Stimulated activated CD8-positive, alpha-beta memory T cell treated with anti-CD3 and anti-CD28 coated beads, Interleukin-7, amount 100 ng/mL, for 1 hour (primary cell): ENCODE data around the gene ANKRD52.
A peak's percentile ranks its signal among the peaks of the same experiment; 100 is the strongest.
"Not testable (repeated sequence)": the region's sequence is repeated elsewhere in the genome, so short reads cannot be mapped to it uniquely, and the experiment has no call there.

ENCODE experiments used
- DNase-seq, 2 donors: peaks; one replicate each; pipeline ENCODE4 v3.0.0-alpha.2; 2020; ENCODE audit warnings: low read depth in 2 of 2

ANKRD52 gene

DNA sequence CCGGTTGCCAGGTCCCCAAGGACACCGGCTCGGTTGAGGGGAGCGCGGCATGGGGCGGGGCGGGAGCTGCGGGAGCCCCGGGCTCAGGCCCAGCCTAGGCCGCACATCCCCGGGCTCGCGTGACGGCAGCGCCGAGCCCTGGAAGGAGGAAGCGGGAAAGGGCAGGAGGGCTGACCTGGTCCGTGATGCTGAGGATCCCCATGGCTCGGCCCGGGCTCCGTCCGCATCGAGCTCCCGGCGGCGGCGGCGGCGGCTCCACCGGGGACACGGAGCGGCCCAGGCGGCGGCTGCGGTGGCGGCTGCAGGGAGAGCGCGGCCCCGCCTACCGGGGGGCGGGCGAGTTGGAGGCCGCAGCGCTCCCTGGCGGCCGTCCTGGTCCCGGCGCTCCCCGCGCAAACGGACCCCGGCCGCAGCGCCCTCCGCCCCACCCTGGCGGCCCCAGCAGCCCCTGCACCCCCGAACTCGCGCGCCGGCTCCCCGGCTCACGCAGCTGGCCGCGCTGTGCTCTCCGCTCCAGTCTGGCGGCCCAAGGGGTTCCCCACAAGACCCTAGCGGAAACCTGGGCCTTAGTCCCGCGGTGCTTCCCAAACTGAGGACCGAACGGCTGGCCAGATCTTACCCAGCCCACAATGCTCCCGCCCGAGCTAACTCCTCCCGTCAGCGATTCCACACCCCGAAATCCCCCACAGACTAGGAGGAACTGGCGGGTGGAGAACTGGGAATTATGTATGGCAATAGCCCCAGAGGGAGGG, at the start of gene ANKRD52:
ANKRD52 (minus strand) TSS at position 317 of the 752 bp plus-strand sequence; CDS start at position 202, 115 bp downstream.
- peak; percentile 53 to 57 for DNase-seq

DNA sequence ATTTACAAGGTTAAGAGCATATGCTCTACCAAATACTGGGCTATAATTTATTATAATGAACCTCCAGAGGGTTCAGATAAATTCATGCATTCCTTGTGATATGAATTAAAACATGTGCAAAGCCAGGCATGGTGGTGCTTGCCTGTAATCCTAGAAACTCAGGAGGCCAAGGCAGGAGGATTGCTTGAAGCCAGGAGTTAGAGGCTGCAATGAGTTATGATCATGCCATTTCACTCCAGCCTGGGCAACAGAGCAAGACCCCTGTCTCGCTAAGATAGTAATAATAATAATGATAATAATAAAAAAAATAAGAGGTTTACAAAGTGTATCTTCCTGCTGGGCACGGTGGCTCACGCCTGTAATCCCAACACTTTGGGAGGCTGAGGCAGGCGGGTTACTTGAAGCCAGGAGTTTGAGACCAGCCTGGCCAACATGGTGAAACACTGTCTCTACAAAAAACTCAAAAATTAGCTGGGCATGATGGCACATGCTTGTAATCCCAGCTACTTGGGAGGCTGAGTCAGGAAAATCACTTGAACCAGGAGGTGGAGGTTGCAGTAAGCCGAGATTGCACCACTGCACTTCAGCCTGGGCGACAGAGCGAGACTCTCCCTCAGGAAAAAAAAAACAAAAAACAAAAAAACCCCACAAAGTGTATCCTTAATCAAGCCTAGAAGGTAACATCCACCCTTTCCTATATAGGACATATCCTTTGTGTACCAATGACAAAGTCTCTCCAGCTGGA, 49.2 kb upstream of the ANKRD52 start:
- DNase-seq: no peak

DNA sequence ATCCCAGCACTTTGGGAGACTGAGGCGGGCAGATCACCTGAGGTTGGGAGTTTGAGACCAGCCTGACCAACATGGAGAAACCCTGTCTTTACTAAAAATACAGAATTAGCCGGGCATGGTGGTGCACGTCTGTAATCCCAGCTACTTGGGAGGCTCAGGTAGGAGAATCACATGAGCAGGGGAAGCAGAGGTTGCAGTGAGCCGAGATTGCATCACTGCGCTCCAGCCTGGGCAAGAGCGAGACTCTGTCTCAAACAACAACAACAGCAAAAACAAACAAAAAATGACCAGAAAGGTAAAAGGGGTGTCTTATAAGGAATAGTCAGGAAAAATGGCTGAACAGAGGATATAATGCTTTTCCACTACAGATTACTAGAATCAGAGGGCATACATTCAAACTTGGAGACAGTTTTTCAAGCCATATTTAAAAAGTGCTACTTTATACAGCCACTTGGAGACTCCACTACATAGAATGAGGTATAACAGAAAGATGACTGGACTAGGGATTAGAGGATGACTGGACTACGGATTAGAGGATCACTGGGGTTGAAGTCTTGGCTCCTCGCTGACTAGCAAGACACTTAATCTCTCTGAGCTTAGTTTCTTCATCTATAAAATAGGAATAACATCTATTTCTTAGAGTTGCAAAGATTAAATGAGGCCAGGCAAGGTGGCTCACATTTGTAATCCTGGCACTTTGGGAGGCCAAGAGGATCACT, 46.8 kb upstream of the ANKRD52 start:
- DNase-seq: no peak

DNA sequence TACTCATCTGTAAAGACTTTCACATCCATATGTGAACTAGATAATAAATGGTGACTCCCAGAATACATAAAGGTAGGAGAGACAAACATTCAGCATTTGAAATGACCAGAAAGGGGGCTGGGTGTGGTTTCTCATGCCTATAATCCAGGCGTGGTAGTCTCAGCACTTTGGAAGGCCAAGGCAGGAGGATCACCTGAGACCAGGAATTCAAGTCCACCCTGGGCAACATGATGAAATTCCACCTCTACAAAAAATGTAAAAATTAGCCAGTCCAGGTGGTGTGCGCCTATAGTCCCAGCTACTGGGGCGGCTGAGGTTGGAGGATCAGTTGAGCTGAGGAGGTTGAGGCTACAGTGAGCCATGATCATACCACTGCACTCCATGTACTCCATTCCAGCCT, 46.1 kb upstream of the ANKRD52 start:
- DNase-seq: no peak

DNA sequence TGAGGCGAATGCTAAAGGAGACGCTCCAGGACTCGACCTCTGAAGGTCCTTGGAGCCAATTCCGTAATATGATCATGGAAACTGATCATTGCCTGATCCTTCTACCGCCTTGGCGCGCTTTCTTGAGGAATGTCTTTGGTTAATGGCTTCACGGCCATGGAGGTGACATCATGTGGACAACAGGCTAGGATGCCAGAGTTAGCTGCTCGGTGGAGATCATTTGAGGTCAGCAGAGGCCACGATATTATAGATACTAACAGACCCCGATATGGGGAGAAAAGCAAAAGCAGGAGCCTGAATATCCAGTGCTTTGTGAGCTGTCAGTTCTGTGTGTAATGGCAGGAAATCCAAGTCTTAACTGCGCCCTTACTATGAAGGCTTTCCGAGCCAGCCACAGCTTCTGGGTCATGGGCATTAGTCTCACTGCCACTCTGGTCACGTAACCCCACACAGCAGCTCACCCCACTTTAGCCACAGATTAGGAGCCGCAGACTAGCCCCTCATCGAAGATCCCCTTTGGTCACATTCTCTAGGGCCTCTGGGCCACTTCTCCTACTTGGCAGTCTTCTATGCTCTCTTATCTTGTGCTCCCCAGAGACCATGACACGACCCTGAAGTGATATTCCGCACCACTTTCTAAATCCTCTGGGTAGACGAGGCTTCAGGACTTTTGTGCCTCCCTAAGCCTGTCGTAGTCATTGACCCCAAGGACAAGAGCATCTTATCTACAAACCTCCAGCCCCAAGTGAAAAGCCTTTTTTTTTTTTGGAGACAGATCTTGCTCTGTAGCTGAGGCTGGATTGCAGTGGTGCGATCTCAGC, 42.7 kb upstream of the ANKRD52 start:
- DNase-seq: no peak

DNA sequence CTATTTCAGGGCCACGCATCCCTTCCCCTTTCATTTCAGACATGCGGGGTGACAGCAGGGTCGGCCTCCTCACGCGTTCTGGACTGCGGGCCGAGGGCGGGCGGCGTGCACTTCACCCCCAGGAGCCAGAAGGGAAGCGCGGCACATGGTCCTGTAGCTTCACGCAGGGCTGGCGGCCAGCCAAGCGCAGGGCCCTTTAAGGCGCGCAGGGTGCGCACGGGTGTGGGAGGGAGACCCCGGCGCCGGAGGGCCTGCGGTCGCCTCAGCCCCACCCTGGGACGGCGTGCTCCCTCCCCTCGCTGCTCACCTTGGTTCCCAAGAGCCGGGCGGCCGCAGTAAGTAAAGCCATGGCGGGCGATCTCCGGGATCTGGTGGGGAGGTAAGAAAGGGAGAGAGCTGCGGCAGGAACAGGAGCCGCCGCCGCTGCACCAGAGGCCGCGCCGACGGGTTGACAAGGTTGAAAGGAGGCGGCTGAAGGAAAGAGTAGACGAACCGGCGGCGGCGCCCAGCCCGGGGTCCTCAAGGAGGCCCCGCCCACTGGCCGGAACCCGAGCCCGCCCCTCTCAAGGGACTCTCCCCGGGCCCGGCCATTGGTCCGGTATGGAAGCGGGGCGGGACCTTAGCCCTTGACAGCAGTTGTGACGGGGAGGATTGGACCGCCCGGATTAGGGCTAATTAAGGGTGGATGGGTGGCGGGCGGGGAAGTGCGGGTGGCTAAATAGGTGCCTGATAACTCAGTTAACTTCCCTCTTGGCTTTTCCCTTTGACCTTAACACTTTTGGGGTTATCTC, 41.9 kb upstream of the ANKRD52 start, which contains the start of gene CS:
CS (minus strand) TSS at position 478 of the 791 bp plus-strand sequence; CDS start at position 349, 129 bp downstream.
- DNase-seq: peak; percentile 93 to 94

DNA sequence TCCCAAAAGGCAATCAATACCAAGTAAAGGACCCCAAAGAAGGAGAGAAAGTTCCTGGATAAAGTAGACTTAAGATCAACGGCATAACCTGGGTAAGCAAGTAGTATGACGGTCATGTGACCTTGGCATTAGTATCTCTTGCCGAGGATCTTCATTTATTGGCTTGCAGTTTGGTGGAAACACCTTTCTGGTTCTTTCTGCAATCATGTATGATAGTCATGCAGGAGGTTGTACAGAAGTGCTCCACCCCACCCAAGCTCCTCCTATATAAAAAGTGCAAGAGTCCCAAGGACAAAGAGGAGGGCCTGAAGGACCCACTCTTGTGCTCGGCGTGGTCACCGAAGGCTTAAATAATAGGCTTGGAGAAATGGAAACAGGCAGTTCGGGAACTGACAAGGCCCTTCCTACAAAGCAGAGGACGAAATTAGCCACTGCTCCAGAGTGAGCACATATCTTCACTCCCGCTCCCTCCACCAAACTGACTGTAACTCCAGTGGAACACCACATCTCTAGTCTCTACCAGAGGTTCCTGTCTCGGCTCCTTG, 41.2 kb upstream of the ANKRD52 start:
- DNase-seq: no peak

DNA sequence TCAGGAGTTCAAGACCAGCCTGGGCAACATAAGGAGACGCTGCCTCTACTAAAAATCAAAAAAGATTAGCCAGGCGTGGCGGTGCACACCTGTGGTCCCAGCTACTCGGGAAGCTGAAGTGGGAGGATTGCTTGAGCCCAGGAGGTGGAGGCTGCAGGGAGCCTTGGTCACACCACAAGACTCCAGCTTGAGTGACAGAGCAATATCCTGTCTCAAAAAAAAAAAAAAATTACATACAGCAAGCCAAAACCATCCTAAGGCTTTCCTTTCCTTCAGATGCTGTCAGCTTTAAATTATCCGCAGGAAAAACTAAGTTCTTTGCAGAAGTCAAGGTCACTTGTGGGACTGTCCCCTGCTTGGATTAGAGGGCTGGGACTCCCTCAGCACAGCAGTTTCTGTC, 40.6 kb upstream of the ANKRD52 start:
- no peak for DNase-seq

DNA sequence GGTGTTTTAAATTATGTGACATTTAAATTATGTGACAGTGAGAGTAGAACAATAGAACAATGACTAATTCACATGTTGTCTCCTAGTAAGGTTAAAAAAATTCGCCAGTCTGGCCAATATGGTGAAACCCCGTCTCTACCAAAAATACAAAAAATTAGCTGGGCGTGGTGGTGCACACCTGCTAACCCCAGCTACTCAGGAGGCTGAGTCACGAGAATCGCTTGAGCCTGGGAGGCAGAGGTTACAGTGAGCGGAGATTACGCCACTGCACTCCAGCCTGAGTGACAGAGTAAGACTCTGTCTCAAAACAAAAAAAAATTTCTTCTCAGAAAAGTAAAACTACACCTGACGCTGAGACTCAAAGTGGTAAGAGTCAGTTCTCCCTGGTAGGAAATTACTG, 39.2 kb upstream of the ANKRD52 start:
- DNase-seq: no peak

DNA sequence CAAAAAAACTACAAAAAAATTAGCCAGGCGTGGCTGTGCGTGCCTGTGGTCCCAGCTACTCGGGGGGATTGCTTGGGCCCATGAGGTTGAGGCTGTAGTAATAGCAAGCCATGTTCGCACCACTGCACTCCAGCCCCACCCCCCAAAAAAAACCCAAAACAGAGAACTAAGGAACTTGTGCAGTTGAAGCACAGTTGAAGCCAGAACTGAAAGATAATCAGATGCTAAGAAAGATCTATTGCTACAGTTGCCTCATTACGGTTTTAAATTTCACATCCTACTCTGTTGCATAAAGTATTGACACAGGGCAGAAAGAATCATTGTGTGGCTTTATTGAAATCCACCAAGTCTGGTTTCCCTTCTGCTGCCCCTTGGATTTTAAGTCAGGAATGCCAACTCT, 38.1 kb upstream of the ANKRD52 start:
- no peak for DNase-seq

DNA sequence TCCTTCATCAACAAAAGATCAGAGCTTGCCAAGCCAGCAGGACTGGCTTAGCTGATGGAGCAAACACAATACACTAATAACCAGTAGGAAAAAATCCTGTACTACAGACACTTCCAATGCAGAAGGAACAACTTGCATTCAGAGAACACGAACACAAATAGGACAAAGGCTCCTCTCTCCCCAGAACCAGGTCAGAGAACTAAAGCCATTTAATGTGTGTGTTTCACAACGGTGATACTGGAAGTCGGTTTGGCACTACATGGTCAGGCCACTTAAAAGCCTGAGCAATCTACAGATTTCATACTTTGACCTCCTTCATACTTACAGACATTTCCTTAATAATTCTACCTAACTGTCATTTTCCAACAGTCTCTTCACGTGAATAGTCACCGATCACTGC, 35.6 kb upstream of the ANKRD52 start:
- DNase-seq: no peak

DNA sequence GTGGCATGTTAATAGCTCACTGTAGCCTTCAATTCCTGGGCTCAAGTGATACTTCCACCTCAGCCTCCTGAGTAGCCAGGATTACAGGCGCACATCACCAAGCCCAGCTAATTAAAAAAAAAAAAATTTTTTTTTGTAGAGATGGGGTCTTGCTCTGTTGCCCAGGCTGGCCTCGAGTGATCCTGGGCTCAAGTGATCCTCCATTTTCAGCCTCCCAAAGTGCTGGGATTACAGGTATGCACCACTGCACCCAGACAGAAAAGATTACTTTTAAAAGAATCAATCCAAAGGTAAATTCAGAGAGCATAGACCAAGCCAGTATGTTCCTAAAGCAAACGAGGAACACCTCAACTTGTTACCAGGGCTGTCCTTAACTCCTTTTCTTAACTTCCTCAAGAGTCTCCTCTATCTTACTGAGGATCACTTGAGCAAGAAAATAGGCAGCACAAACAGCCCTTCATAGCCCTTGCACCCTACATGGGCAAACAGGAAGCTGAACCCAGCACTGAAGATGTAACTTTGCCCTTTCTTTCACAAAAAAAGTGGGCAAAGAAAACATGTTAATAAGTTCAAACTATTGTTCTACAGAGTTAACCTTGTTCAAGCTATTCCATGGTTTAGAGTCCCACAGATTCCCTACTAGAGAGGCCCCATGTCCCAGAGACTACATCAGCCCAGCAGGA, 30.7 kb upstream of the ANKRD52 start:
- no peak for DNase-seq

DNA sequence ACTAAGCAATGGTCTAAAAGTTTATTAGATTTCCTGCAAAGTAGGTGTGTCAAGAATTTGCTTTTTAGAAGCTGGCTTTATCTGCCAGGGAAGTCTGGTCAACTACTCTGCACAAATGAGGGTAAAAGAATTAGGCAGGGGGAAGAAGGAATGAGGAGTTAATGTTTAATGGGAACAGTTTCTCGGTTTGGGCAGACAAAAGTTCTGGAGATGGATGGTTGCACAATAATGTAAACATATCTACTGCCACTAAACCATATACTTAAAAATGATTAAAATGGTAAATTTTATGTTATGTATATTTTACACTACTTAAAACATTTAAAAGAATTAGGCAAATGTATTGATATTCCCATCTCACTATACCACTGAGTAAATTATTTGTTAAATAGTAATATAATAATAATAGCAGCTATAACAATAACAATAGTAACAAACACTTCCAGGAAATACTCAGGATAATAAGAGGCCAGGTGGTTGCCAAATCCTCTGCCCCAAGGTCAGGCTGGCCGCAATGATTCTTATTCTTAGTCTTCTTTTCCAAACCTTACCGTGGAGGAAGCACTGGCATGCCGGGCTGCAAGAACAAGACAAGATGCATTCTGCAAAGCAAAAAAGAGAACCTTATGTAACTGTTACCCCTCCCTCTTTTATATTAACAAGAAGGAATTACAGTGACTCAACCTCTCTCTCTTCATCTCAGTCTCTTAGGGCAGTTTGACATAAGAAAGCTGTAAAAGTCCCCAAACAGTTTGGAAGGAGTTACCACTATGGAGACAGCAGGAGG, 28.1 kb upstream of the ANKRD52 start:
- DNase-seq: no peak

DNA sequence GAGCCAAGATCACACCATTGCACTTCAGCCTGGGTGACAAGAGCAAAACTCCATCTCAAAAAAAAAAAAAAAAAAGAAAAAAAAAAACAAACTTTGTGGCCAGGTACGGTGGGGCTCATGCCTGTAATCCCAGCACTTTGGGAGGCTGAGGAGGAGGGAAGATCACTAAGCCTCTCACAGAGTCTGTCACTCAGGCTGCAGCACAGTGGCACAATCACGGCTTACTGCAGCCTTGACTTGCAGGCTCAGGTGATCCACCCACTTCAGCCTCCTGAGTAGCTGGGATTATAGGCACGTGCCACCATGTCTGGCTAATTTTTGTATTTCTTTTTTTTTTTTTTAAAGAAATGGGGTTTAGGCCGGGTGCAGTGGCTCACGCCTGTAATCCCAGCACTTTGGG, 26.1 kb upstream of the ANKRD52 start:
- DNase-seq: not testable (repeated sequence)

DNA sequence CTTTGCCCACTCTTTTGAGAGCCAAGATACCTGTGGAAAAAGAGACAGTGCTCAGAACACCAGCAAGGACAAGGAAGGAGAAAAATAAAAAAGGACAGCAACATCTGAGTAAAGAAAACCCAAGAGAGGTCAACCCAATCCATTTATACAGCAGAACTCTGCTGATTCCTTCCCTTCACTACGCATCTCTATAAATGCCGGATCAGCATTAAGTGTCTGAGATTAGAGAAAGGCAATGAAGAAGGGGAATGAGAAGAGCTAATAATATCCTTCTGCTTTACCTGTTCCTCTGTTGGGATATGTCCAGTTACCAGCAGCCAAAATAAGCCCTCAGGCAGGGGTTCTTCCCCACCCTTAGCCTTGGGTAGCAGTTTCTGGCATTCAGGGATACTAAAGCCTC, 24.4 kb upstream of the ANKRD52 start:
- no peak for DNase-seq

DNA sequence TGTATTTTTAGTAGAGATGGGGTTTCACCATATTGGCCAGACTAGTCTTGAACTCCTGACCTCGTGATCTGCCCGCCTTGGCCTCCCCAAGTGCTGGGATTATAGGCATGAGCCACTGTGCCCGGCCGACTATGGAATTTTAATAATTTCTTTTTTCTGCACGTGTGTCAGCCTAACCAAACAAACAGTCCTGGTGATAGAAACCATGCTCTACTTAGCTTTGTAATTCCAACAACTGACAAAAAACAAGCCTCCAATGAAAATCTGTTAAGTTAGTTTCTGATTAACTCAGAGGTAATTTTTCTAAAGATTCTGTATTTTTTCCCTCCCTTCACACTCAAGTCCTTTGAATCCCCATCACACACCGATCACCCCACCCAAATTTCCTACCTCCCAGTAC, 23.8 kb upstream of the ANKRD52 start:
- DNase-seq: no peak

DNA sequence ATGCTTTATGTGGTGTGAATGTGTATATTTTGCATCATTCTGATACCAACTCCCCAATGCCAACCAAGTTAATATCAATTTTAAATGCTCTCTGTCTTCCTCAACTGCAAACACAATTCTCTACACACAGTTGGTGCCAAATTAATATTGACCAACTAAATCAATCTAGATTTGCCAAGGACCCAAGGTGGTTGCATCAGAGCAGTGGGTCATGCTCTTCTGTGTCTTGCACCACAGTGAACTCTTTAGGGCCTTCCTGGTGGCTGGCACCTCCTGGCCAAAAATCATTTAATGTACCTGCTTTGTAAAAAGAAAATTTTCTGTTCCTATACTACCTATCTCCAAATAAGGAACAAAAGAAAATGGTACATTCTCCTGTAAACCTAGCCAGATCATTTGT, 22.7 kb upstream of the ANKRD52 start:
- no peak for DNase-seq

DNA sequence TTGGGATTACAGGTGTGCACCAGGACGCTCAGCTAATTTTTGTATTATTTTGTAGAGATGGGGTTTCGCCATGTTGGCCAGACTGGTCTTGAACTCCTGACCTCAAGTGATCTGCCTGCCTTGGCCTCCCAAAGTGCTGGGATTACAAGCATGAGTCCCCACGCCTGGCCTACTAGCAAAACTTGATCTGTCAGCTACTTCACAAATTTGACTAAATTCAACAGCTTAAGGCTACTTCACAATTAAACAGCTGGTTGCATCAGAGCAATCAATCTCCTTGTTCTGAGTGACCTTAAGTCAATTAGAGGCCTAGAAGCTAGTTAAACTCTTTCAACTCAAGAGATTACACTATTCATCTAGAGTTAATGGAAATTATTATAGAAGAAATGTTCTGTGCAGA, 20.7 kb upstream of the ANKRD52 start:
- no peak for DNase-seq

DNA sequence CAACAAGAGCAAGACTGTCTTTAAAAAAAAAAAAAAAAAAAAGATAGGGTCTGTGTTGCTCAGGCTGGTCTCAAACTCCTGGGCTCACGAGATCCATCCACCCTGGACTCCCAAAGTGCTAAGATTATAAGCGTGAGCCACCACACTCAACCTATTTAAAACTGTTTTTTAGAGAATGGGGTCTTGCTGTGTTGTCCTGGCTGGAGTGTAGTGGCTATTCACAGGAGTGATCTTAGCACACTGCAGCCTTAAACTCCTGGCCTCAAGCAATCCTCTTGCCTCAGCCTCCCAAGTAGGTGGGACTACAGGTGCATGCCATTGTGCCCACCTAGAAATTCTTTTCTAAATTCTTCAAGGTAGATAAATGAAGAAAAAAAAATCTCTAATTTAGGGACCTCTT, 16.1 kb upstream of the ANKRD52 start:
- no peak for DNase-seq
